HepG2 (cell line): Measurements from ENCODE around the gene B4GALT2. TPM values are rescaled to one million over a fixed set of nuclear protein-coding genes. Genes with fewer than 3 reads are reported as not detected.

Source experiments
- ATRX ChIP-seq: sonication (generic); formaldehyde crosslinking; IDR thresholded peaks from 2 replicates; pipeline ENCODE4 v1.4.0; 2020; ENCODE audit warnings: missing genetic modification reagents, borderline replicate concordance
- BHLHE40 ChIP-seq: IDR thresholded peaks from 2 replicates; pipeline ENCODE4 v1.6.1; 2011; ENCODE audit warnings: low read length, improper control_type of control experiment
- ELF1 ChIP-seq: sonication (generic); formaldehyde crosslinking; IDR thresholded peaks from 2 replicates; pipeline ENCODE4 v1.4.0; 2020; ENCODE audit warnings: missing genetic modification reagents
- FLYWCH1 ChIP-seq: sonication (generic); formaldehyde crosslinking; IDR thresholded peaks from 2 replicates; pipeline ENCODE4 v1.8.1; 2023; ENCODE audit warnings: mild to moderate bottlenecking, missing genetic modification reagents
- REXO4 ChIP-seq: sonication (generic); formaldehyde crosslinking; IDR thresholded peaks from 2 replicates; pipeline ENCODE4 v1.8.0; 2022; ENCODE audit warnings: missing genetic modification reagents, mild to moderate bottlenecking, borderline replicate concordance
- RXRA ChIP-seq: sonication (generic); formaldehyde crosslinking; IDR thresholded peaks from 2 replicates; pipeline ENCODE4 v1.5.1; 2020; ENCODE audit warnings: missing genetic modification reagents
- ZNF101 ChIP-seq: sonication (generic); formaldehyde crosslinking; IDR thresholded peaks from 2 replicates; pipeline ENCODE4 v1.4.0; 2020; ENCODE audit warnings: mild to moderate bottlenecking, low read depth, missing genetic modification reagents, borderline replicate concordance
- ZNF260 ChIP-seq: sonication (generic); formaldehyde crosslinking; IDR thresholded peaks from 2 replicates; pipeline ENCODE4 v1.4.0; 2020; ENCODE audit warnings: missing genetic modification reagents, low read depth, mild to moderate bottlenecking, borderline replicate concordance
- ZNF383 ChIP-seq: sonication (generic); formaldehyde crosslinking; IDR thresholded peaks from 2 replicates; pipeline ENCODE4 v1.4.0; 2020; ENCODE audit warnings: missing genetic modification reagents, mild to moderate bottlenecking, borderline replicate concordance
- ZNF564 ChIP-seq: sonication (generic); formaldehyde crosslinking; IDR thresholded peaks from 2 replicates; pipeline ENCODE4 v1.8.1; 2023; ENCODE audit warnings: mild to moderate bottlenecking, missing genetic modification reagents
- ZNF747 ChIP-seq: sonication (generic); formaldehyde crosslinking; IDR thresholded peaks from 2 replicates; pipeline ENCODE4 v1.8.1; 2023; ENCODE audit warnings: missing genetic modification reagents, mild to moderate bottlenecking, borderline replicate concordance
- ZNF777 ChIP-seq: sonication (generic); formaldehyde crosslinking; IDR thresholded peaks from 2 replicates; pipeline ENCODE4 v1.4.0; 2020; ENCODE audit warnings: missing genetic modification reagents
- polyA plus RNA-seq, 8 experiments: library from polyadenylated mRNA; depleted of rRNA in 3 of 8; stranded (reverse) in 7 of 8; unstranded in 1 of 8; fragments of >200 nt; fragmentation: Illumina TruSeq in 4 of 8; extraction: Trizol in 4 of 8; gene quantifications; 2 replicates each; pipeline versions ENCODE4 v1.2.1 to v1.2.3, GENCODE V29; 2011 to 2016; ENCODE audit warnings: low read depth in 4 of 8, missing spikeins in 1 of 8, mixed read lengths in 1 of 8; ENCODE audit not compliant: insufficient read depth in 1 of 8
- total RNA-seq, 5 experiments: library from RNA; depleted of rRNA; stranded (reverse); fragments of >200 nt; fragmentation: Illumina TruSeq; extraction: Trizol; gene quantifications; 2 replicates each; pipeline ENCODE4 v1.2.3, GENCODE V29; 2016; ENCODE audit warnings: low read depth in 1 of 5
- TF ChIP-seq, protein P1 (sequence below): sonication (generic); formaldehyde crosslinking; IDR thresholded peaks from 2 replicates; pipeline ENCODE4 v1.5.1; 2020; ENCODE audit warnings: missing genetic modification reagents, mild to moderate bottlenecking, borderline replicate concordance
- TF ChIP-seq, protein P2 (sequence below): sonication (generic); formaldehyde crosslinking; IDR thresholded peaks from 2 replicates; pipeline ENCODE4 v1.4.0; 2020; ENCODE audit warnings: mild to moderate bottlenecking, missing genetic modification reagents
- TF ChIP-seq, protein P3 (sequence below): sonication (generic); formaldehyde crosslinking; IDR thresholded peaks from 2 replicates; pipeline ENCODE4 v1.5.0; 2020; ENCODE audit warnings: missing genetic modification reagents
- TF ChIP-seq, protein P4 (sequence below): sonication (generic); formaldehyde crosslinking; IDR thresholded peaks from 2 replicates; pipeline ENCODE4 v1.4.0; 2020; ENCODE audit warnings: missing genetic modification reagents
- TF ChIP-seq, protein P5 (sequence below): fragments of 450-650 bp; IDR thresholded peaks from 2 replicates; pipeline ENCODE4 v1.6.1; 2017; ENCODE audit warnings: mild to moderate bottlenecking

The B4GALT2 gene
- total and polyA plus RNA-seq, 2 of the 13 experiments (the other 11 are each of a cell fraction or from before 2014, with no cell fraction given) = 41.9 to 78.0 TPM

DNA sequence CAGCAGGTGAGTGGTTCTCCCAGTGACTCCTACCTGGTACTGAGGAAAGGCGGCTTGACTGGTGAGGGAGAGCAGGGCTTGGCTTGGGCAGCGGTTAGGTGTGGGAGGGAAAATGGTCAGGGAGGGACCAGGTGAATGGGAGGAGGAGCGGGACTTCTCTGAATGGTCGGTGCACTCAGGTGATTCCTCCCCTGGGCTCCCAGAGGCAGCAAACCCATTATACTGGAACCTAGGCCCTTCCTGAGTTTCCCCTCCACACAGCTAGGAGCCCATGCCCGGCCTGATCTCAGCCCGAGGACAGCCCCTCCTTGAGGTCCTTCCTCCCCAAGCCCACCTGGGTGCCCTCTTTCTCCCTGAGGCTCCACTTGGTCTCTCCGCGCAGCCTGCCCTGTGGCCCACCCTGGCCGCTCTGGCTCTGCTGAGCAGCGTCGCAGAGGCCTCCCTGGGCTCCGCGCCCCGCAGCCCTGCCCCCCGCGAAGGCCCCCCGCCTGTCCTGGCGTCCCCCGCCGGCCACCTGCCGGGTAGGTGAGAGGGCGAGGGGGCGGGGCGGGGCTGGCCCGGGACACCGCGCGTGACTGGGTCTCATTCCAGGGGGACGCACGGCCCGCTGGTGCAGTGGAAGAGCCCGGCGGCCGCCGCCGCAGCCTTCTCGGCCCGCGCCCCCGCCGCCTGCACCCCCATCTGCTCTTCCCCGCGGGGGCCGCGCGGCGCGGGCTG is 43.1 kb upstream of the B4GALT2 start (continued):
- TF ChIP-seq, protein P1, sequence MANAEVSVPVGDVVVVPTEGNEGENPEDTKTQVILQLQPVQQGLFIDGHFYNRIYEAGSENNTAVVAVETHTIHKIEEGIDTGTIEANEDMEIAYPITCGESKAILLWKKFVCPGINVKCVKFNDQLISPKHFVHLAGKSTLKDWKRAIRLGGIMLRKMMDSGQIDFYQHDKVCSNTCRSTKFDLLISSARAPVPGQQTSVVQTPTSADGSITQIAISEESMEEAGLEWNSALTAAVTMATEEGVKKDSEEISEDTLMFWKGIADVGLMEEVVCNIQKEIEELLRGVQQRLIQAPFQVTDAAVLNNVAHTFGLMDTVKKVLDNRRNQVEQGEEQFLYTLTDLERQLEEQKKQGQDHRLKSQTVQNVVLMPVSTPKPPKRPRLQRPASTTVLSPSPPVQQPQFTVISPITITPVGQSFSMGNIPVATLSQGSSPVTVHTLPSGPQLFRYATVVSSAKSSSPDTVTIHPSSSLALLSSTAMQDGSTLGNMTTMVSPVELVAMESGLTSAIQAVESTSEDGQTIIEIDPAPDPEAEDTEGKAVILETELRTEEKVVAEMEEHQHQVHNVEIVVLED = no peak
- TF ChIP-seq ZNF777 (CRISPR knock-in tag) (no peak), ZNF564 (CRISPR knock-in tag) (no peak), ZNF101 (no peak), RXRA (CRISPR knock-in tag) (no peak), ZNF747 (CRISPR knock-in tag) (no peak), REXO4 (CRISPR knock-in tag) (no peak), BHLHE40 (no peak), ATRX (CRISPR knock-in tag) (no peak), ZNF383 (CRISPR knock-in tag) (no peak), FLYWCH1 (no peak), ZNF260 (no peak), ELF1 (CRISPR knock-in tag) (no peak)
- TF ChIP-seq, protein P2, sequence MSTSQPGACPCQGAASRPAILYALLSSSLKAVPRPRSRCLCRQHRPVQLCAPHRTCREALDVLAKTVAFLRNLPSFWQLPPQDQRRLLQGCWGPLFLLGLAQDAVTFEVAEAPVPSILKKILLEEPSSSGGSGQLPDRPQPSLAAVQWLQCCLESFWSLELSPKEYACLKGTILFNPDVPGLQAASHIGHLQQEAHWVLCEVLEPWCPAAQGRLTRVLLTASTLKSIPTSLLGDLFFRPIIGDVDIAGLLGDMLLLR (CRISPR knock-in tag) = 0 out of 2 replicates have a peak, but pooled peaks have one; percentile 25
- TF ChIP-seq, protein P3, sequence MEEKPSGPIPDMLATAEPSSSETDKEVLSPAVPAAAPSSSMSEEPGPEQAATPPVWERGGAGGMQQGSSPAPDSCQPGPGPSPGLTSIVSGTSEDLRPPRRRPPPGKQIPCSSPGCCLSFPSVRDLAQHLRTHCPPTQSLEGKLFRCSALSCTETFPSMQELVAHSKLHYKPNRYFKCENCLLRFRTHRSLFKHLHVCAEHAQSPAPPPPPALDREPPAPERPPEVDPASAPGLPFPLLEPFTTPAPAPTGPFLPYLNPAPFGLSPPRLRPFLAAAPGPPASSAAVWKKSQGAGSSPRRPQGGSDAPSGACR = no peak
- TF ChIP-seq, protein P4, sequence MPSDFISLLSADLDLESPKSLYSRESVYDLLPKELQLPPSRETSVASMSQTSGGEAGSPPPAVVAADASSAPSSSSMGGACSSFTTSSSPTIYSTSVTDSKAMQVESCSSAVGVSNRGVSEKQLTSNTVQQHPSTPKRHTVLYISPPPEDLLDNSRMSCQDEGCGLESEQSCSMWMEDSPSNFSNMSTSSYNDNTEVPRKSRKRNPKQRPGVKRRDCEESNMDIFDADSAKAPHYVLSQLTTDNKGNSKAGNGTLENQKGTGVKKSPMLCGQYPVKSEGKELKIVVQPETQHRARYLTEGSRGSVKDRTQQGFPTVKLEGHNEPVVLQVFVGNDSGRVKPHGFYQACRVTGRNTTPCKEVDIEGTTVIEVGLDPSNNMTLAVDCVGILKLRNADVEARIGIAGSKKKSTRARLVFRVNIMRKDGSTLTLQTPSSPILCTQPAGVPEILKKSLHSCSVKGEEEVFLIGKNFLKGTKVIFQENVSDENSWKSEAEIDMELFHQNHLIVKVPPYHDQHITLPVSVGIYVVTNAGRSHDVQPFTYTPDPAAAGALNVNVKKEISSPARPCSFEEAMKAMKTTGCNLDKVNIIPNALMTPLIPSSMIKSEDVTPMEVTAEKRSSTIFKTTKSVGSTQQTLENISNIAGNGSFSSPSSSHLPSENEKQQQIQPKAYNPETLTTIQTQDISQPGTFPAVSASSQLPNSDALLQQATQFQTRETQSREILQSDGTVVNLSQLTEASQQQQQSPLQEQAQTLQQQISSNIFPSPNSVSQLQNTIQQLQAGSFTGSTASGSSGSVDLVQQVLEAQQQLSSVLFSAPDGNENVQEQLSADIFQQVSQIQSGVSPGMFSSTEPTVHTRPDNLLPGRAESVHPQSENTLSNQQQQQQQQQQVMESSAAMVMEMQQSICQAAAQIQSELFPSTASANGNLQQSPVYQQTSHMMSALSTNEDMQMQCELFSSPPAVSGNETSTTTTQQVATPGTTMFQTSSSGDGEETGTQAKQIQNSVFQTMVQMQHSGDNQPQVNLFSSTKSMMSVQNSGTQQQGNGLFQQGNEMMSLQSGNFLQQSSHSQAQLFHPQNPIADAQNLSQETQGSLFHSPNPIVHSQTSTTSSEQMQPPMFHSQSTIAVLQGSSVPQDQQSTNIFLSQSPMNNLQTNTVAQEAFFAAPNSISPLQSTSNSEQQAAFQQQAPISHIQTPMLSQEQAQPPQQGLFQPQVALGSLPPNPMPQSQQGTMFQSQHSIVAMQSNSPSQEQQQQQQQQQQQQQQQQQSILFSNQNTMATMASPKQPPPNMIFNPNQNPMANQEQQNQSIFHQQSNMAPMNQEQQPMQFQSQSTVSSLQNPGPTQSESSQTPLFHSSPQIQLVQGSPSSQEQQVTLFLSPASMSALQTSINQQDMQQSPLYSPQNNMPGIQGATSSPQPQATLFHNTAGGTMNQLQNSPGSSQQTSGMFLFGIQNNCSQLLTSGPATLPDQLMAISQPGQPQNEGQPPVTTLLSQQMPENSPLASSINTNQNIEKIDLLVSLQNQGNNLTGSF (CRISPR knock-in tag) = no peak
- TF ChIP-seq, protein P5, sequence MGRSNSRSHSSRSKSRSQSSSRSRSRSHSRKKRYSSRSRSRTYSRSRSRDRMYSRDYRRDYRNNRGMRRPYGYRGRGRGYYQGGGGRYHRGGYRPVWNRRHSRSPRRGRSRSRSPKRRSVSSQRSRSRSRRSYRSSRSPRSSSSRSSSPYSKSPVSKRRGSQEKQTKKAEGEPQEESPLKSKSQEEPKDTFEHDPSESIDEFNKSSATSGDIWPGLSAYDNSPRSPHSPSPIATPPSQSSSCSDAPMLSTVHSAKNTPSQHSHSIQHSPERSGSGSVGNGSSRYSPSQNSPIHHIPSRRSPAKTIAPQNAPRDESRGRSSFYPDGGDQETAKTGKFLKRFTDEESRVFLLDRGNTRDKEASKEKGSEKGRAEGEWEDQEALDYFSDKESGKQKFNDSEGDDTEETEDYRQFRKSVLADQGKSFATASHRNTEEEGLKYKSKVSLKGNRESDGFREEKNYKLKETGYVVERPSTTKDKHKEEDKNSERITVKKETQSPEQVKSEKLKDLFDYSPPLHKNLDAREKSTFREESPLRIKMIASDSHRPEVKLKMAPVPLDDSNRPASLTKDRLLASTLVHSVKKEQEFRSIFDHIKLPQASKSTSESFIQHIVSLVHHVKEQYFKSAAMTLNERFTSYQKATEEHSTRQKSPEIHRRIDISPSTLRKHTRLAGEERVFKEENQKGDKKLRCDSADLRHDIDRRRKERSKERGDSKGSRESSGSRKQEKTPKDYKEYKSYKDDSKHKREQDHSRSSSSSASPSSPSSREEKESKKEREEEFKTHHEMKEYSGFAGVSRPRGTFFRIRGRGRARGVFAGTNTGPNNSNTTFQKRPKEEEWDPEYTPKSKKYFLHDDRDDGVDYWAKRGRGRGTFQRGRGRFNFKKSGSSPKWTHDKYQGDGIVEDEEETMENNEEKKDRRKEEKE = no peak
